Neutrophil (primary cell): ENCODE results near the gene ZNF415.
A peak's percentile ranks its signal among the peaks of the same experiment; 100 is the strongest.

Experiments
- H3K27ac ChIP-seq: fragments of 200-600 bp; sonication (generic); 2 replicates; pipeline ENCODE4 v1.5.1; 2016; ENCODE audit warnings: mild to moderate bottlenecking, moderate library complexity
- H3K27me3 ChIP-seq: fragments of 200-600 bp; sonication (generic); 2 replicates; pipeline ENCODE4 v1.6.0; 2016; ENCODE audit warnings: mild to moderate bottlenecking
- H3K36me3 ChIP-seq: fragments of 200-600 bp; sonication (generic); 2 replicates; pipeline ENCODE4 v1.5.1; 2017
- H3K4me1 ChIP-seq, 2 experiments: fragments of 200-600 bp in 1 of 2; sonication (generic) in 1 of 2; 1 replicate in 1 of 2; 2 replicates in 1 of 2; pipeline versions ENCODE4 v1.5.1 to v1.6.1; 2013 to 2016; ENCODE audit warnings: low read depth in 1 of 2, low read length in 1 of 2, mild to moderate bottlenecking in 1 of 2, moderate library complexity in 1 of 2; ENCODE audit not compliant: control insufficient read depth in 1 of 2, insufficient read depth in 1 of 2
- H3K4me3 ChIP-seq, 2 experiments: fragments of 200-600 bp in 1 of 2; sonication (generic) in 1 of 2; 1 replicate in 1 of 2; 2 replicates in 1 of 2; pipeline ENCODE4 v1.5.1; 2013 to 2016; ENCODE audit warnings: low read depth in 1 of 2, low read length in 1 of 2, mild to moderate bottlenecking in 1 of 2, moderate library complexity in 1 of 2
- H3K9me3 ChIP-seq: fragments of 200-600 bp; sonication (generic); 2 replicates; pipeline ENCODE4 v1.5.1; 2016
- TF ChIP-seq, protein P1 (sequence below): fragments of 200-600 bp; sonication (generic); IDR thresholded peaks from 2 replicates; pipeline ENCODE4 v1.5.1; 2016; ENCODE audit warnings: antibody characterized with exemption

Gene ZNF415

DNA sequence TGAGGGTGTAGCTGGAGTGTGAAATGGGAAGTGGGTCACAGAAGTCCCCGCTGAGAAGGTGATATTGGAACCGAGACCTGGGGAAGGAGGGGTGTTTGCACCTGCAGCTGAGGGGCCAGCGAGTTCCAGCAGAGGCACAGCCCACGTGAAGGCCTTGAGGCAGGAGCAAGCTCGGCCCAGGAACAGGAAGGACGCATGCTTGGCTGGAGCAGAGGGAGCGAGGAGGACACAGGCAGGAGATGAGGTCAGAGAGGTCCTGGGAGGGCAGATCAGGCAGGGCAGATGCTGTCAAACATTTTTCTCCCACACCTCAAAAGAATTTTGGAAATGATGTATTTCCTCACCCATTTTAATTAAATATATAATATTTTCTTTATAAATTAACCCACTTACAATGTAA lies 9.3 kb downstream of the ZNF415 start:
- Histone ChIP-seq H3K4me3 (no peak overlapping the region), H3K27me3 (no peaks in the 10 kb centered on the region), H3K9me3 (peaks cover 3% of the 10 kb centered on the region), H3K4me1 (no peaks in the 10 kb centered on the region), H3K27ac (no peak overlapping the region), H3K36me3 (no peaks in the 10 kb centered on the region)
- TF ChIP-seq, protein P1, sequence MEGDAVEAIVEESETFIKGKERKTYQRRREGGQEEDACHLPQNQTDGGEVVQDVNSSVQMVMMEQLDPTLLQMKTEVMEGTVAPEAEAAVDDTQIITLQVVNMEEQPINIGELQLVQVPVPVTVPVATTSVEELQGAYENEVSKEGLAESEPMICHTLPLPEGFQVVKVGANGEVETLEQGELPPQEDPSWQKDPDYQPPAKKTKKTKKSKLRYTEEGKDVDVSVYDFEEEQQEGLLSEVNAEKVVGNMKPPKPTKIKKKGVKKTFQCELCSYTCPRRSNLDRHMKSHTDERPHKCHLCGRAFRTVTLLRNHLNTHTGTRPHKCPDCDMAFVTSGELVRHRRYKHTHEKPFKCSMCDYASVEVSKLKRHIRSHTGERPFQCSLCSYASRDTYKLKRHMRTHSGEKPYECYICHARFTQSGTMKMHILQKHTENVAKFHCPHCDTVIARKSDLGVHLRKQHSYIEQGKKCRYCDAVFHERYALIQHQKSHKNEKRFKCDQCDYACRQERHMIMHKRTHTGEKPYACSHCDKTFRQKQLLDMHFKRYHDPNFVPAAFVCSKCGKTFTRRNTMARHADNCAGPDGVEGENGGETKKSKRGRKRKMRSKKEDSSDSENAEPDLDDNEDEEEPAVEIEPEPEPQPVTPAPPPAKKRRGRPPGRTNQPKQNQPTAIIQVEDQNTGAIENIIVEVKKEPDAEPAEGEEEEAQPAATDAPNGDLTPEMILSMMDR, result no peak

DNA sequence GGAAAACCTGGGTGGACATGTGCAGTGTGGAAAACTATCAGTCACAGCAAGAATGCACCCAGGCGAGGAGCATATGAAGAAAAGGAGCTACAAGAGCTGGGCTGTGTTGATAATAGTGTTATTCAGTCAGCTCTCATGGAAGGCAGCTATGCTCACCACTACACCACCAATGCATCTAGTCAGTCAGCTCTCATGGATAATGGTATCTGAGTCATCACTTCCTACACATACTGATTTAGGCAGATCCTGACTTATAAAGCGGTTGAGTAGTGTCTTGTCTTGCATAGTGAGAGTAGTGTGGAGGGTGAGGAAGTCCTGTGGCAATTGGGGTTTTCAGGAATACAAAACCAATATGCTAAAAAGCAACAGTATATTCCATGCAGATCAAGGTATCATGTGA lies 20.4 kb downstream of the ZNF415 start:
- H3K9me3 ChIP-seq, result peaks cover 11% of the 10 kb centered on the region

DNA sequence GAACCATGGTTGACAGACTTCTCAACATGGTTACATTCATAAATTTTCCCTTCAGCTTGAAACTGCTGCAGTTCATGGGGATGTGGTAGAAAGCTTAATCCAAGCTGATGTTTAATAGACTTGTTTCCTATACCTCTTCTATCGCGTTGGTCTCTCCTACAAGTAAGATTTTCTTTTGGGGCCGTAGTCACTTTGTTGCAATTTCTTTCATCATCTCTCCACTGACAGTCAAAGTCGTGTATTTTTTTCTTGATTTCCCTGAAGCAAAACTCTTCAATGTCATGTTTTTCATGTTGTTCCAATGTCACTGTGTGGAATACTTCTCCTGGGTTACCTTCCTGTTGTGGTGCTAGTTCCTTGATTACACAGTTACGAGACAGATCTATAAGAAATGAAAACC lies 23.2 kb downstream of the ZNF415 start:
- Histone ChIP-seq H3K4me1 (no peaks in the 10 kb centered on the region), H3K9me3 (peaks cover 11% of the 10 kb centered on the region), H3K36me3 (no peaks in the 10 kb centered on the region), H3K4me3 (no peak overlapping the region), H3K27me3 (no peaks in the 10 kb centered on the region), H3K27ac (no peak overlapping the region)
- TF ChIP-seq, protein P1, result no peak

More for the DNA sequence above, 20.4 kb downstream of the ZNF415 start:
- H3K36me3 ChIP-seq, result no peaks in the 10 kb centered on the region
- no peak overlapping the region for H3K4me3 ChIP-seq
- no peaks in the 10 kb centered on the region for H3K27me3 ChIP-seq
- TF ChIP-seq, protein P1, result no peak
- no peak overlapping the region for H3K27ac ChIP-seq
- no peaks in the 10 kb centered on the region for H3K4me1 ChIP-seq

DNA sequence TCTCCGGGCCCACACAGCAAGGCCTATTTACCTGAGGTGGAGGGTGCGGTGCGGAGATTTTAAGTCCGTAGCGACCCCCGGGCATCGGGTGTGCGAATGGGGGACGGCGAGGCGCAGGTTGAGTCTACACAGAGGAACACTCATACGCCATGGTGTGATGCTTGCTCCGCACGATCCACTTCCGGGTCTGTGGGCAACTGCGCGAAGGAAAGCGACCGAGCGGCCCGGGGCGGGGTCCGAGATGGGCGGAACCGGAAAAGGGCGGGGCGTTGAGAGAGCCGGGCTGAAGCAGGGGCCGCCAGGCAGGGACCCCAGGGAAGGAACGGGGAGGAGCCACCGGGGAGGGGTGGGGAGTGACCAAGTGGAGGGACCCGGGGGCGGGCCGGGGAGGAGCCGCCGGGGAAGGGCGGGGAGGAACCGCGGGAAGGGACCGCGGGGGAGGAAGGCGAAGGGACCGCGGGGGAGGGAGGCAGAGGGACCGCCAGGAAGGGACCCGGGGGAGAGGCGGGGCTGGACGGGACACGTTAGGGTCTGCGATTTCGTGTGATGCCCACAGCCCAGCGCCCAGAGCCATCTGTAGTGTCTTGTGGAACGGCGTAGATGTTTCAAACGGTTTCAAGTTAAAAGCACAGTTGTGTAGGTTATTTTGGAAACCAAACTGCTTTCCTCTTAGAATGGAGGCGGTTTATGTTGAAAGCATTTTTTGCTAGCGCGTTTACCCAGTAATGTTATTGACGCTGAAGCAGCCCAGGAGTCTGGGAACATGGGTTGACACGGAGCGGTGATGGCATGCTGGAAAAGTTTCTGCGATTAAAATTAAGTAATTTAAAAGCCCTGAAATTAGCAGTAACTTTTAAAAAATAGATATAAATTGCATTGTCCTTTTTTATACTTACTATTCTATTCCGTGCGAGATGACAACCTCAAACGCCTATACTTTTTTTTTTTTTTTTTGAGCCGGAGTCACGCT lies 29.2 kb downstream of the ZNF415 start, which contains the start of gene ZNF160:
Gene ZNF160, minus strand, starts transcription at position 189 of the 970 bp plus-strand sequence. CDS start 17,146 bp downstream, outside the sequence.
- peaks cover 3% of the 10 kb centered on the region for H3K36me3 ChIP-seq
- H3K9me3 ChIP-seq, result no peaks in the 10 kb centered on the region
- TF ChIP-seq, protein P1, result no peak
- H3K4me3 ChIP-seq, result peak within 1 kb of the TSS; percentile 80 to 84
- H3K27me3 ChIP-seq, result no peaks in the 10 kb centered on the region
- H3K4me1 ChIP-seq, result peaks cover 14 to 18% of the 10 kb centered on the region in 2 experiments
- H3K27ac ChIP-seq, result peak within 1 kb of the TSS; percentile 85

DNA sequence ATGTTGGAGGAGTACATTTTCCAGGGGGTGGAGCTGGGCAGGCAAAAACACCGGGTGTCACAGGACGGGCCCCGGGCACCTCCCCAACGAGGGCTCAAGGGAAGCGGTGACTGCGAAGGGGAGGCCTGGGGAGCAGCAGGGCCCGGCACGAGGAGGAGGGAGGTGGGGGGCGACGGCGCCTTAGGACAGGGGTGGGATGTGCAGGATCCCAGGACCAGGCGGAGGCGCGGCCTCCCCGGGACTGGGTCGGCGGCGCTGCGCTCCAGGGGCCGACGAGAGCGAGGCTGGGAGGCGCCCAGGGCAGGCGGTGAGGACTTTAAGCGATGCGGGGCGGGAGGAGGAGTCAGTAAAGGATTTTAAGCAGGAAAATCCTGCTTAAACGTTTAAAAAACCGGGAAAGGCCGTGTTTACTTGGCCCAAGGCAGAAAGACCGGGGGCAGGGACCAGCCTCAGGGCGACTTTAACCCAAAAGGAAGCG lies 29.9 kb downstream of the ZNF415 start:
- Histone ChIP-seq H3K27me3 (no peaks in the 10 kb centered on the region), H3K4me3 (peak overlapping the region; percentile 80 to 84)
- TF ChIP-seq, protein P1, result no peak

More for the DNA sequence above, 29.9 kb downstream of the ZNF415 start:
- Histone ChIP-seq H3K9me3 (no peaks in the 10 kb centered on the region), H3K36me3 (peaks cover 3% of the 10 kb centered on the region), H3K27ac (peak overlapping the region; percentile 85), H3K4me1 (peaks cover 14 to 19% of the 10 kb centered on the region in 2 experiments)
